Glutamatergic neuron (in vitro differentiated cells): ENCODE data around the gene RBM33. TPM values are rescaled to one million over a fixed set of nuclear protein-coding genes. Genes with fewer than 3 reads are reported as not detected.

ENCODE experiments used
- DNase-seq: peaks from one replicate; pipeline ENCODE4 v3.0.0; 2022
- H3K27ac Mint-ChIP-seq: one replicate; pipeline ENCODE4 v1.8.0; 2020; ENCODE audit warnings: mild to moderate bottlenecking, mixed read lengths, inconsistent platforms; ENCODE audit not compliant: unreplicated experiment
- H3K27me3 Mint-ChIP-seq: one replicate; pipeline ENCODE4 v1.8.0; 2020; ENCODE audit warnings: mild to moderate bottlenecking, moderate library complexity, mixed read lengths, inconsistent platforms; ENCODE audit not compliant: unreplicated experiment
- H3K36me3 Mint-ChIP-seq: one replicate; pipeline ENCODE4 v1.8.0; 2020; ENCODE audit warnings: mild to moderate bottlenecking, mixed read lengths, inconsistent platforms; ENCODE audit not compliant: unreplicated experiment
- H3K4me1 Mint-ChIP-seq: one replicate; pipeline ENCODE4 v1.8.0; 2020; ENCODE audit warnings: mild to moderate bottlenecking, low read depth, mixed read lengths, inconsistent platforms; ENCODE audit not compliant: unreplicated experiment
- H3K4me3 Mint-ChIP-seq: one replicate; pipeline ENCODE4 v1.8.0; 2020; ENCODE audit warnings: mild to moderate bottlenecking, mixed read lengths, inconsistent platforms; ENCODE audit not compliant: unreplicated experiment
- H3K9me3 Mint-ChIP-seq: one replicate; pipeline ENCODE4 v1.8.0; 2020; ENCODE audit warnings: mild to moderate bottlenecking, moderate library complexity, mixed read lengths, inconsistent platforms; ENCODE audit not compliant: unreplicated experiment
- total RNA-seq: library from RNA; stranded (reverse); fragmentation: NEBNext Ultra II Directional; extraction: Animal tissue kit (Norgen Biotek cat#: 25700); gene quantifications from one replicate; pipeline ENCODE4 v1.2.1, GENCODE V29; 2021; ENCODE audit not compliant: unreplicated experiment
- TF ChIP-seq, protein P1 (sequence below): fragments of 200-600 bp; sonication (generic); IDR thresholded peaks from one replicate; pipeline ENCODE4 v1.5.0; 2021; ENCODE audit not compliant: partially characterized antibody, unreplicated experiment

The RBM33 gene
- total RNA-seq, 1 donor from 2014 or later, result 67.5 TPM

DNA sequence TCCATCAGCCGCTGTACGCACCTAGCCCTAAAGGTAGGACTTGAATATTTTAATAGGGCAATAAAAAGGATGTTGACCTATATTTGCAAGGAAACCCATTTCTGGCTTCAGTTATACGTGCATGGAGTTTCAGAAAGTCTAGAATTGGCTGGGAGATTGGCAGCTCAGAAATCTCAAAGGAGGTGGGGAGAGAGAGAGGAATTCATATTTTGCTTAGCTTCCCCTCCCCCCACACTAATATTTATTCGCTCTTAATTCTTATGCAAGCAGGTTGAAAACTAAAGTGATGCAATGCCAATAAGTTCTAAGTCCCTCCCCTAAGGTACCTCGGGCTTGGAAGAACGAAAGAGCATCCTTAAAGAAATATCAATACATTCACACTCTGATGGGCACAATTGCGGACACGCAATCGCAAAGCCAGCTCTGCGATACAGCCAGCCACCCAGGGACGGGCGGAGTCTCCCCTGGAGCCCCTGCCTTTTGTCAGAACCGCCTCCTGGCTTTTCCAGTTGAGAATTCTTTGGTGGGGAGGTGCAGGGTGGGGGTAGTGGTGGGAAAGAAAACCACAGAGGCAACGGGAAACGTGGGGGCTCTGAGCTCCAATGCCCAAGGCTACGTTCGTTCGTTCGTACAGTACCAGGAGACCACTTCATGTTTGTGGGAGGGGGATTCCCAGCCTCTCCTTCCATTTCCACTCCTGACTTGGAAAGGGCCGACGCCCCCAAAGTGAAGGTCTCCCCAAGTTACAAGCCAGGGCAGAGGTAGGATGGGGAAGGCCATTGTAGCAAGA lies 166.5 kb downstream of the RBM33 start:
- peaks cover 39% of the 10 kb centered on the region for H3K27me3 Mint-ChIP-seq

DNA sequence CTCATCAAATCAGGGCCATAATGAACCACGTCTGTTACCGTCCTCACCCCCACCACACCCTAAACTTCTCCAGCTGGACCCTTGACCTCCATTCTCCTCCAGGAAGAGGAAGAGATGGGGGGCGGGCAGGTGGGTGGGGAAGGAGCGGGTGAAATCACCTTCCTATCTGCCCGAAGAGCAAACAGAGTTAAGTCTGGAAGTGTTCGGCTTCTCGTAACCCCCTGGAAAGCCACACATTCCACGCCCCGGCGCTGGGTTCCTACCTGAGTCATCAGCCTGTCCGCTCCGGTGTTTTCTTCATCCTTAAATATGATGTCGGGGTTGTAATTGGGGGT lies 167.1 kb downstream of the RBM33 start:
- H3K36me3 Mint-ChIP-seq, result no peaks in the 10 kb centered on the region
- H3K9me3 Mint-ChIP-seq, result peaks cover 5% of the 10 kb centered on the region
- H3K4me3 Mint-ChIP-seq, result peak overlapping the region; percentile 90
- TF ChIP-seq, protein P1, sequence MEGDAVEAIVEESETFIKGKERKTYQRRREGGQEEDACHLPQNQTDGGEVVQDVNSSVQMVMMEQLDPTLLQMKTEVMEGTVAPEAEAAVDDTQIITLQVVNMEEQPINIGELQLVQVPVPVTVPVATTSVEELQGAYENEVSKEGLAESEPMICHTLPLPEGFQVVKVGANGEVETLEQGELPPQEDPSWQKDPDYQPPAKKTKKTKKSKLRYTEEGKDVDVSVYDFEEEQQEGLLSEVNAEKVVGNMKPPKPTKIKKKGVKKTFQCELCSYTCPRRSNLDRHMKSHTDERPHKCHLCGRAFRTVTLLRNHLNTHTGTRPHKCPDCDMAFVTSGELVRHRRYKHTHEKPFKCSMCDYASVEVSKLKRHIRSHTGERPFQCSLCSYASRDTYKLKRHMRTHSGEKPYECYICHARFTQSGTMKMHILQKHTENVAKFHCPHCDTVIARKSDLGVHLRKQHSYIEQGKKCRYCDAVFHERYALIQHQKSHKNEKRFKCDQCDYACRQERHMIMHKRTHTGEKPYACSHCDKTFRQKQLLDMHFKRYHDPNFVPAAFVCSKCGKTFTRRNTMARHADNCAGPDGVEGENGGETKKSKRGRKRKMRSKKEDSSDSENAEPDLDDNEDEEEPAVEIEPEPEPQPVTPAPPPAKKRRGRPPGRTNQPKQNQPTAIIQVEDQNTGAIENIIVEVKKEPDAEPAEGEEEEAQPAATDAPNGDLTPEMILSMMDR, result no peak
- H3K4me1 Mint-ChIP-seq, result peaks cover 12% of the 10 kb centered on the region
- DNase-seq, result no peak
- H3K27me3 Mint-ChIP-seq, result peaks cover 35% of the 10 kb centered on the region
- no peak overlapping the region for H3K27ac Mint-ChIP-seq

More for the DNA sequence above, 166.5 kb downstream of the RBM33 start:
- DNase-seq, result no peak
- Mint-ChIP-seq H3K4me3 (peak overlapping the region; percentile 90), H3K4me1 (peaks cover 12% of the 10 kb centered on the region), H3K27ac (no peak overlapping the region), H3K9me3 (peaks cover 5% of the 10 kb centered on the region), H3K36me3 (no peaks in the 10 kb centered on the region)
- TF ChIP-seq, protein P1, result no peak

DNA sequence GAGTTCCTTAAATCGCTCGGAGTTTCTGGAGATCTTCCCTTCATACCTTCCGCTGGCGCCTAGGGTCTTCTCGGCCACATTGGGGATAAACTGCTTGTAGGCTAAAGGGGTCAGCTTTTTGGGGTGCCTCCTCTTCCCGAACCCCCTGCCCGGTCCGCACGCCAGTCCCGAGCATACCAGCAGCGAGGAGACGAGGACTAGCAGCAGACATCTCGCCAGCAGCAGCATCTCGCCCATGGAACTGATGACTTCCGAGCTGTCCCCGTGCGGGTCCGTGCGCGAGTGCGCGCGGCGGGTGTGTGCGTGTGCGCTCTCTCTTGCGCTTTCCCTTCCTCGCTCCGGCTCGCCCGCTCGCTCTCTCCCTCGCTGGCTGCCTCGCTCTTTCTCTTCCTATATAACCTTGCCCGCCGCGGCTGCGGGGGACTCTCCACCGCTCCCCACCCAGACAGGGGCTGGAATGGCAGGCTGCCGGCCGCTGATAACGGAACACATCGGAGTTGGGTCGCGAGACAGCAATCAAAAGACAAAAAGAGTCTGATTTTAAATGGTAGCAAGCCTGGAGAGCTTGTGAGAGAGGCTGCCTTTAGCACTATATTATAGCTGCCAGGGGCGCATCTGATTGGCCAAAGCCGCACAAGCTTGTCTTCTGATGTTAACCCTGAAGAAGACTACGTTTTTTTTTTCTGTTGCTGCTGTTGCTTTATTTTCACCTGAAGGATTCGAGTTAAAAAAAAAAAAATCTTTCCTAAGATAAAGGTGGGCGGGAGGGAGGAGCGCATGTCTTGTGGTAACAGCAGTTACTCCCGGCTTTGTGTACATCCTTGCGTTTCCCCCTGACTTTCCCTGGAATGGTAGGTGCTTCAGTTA lies 167.7 kb downstream of the RBM33 start, which contains the start of gene SHH:
TSS of gene SHH (minus strand) at position 569 of the 867 bp plus-strand sequence. CDS start at position 228, 341 bp downstream.
- no peak within 1 kb of the TSS for H3K27ac Mint-ChIP-seq

DNA sequence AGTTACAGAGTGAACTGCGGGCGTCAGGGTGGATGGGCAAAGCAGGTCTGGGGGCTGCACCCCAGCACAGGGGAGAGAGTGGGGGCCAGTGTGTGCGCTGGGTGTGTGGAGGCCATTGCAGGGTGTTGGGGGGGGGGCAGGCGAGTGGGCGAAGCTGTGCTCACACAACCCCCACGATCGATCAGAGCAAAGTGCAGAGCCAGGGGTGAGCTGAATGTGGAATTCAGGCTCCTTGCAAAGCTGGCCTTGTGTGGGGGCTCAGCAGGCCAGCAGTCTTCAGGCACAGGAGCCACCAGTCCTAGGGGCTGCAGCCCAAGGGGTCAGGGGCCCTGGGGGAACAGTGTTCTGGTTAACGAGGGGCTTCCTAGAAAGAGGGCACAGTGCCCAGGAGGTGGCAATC lies 168.7 kb downstream of the RBM33 start:
- Mint-ChIP-seq H3K27ac (no peak overlapping the region), H3K27me3 (peaks cover 32% of the 10 kb centered on the region)

More for the DNA sequence above, 167.7 kb downstream of the RBM33 start, which contains the start of gene SHH:
- Mint-ChIP-seq H3K4me1 (peaks cover 12% of the 10 kb centered on the region), H3K27me3 (peaks cover 35% of the 10 kb centered on the region), H3K4me3 (peak within 1 kb of the TSS; percentile 90), H3K9me3 (peaks cover 5% of the 10 kb centered on the region), H3K36me3 (no peaks in the 10 kb centered on the region)
- TF ChIP-seq, protein P1, result no peak
- peak; percentile 56 for DNase-seq

More for the DNA sequence above, 168.7 kb downstream of the RBM33 start:
- Mint-ChIP-seq H3K4me3 (peak overlapping the region; percentile 90), H3K36me3 (no peaks in the 10 kb centered on the region), H3K4me1 (peaks cover 12% of the 10 kb centered on the region), H3K9me3 (peaks cover 5% of the 10 kb centered on the region)
- TF ChIP-seq, protein P1, result no peak
- DNase-seq, result no peak
